Stromal cell of bone marrow (primary cell): ENCODE measurements around the gene CRTAP.
"Not testable (repeated sequence)": the region's sequence is repeated elsewhere in the genome, so short reads cannot be mapped to it uniquely, and the experiment has no call there.

ENCODE experiments used
- DNase-seq: peaks from one replicate; pipeline ENCODE4 v3.0.0-alpha.2; 2012; ENCODE audit warnings: low read depth

The CRTAP gene

DNA sequence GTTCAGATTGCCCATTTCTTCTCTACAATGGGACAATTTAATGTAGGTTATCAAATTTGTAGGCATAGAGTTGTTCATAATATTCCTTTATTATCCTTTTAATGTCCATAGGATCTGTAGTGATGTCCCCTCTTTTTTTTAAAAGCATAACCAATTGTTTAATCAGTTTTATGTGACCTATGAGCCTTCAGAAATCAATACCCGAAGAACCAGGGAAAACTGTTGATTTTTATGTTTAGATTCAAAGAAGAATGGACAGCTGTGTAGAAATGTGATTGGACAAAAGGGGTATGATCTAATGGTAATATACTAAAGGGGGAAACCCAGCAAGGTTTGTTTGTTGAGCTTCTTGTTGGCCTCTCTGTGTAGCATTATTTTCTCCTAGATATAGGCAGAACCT is 65.3 kb downstream of the CRTAP start:
- no peak for DNase-seq

DNA sequence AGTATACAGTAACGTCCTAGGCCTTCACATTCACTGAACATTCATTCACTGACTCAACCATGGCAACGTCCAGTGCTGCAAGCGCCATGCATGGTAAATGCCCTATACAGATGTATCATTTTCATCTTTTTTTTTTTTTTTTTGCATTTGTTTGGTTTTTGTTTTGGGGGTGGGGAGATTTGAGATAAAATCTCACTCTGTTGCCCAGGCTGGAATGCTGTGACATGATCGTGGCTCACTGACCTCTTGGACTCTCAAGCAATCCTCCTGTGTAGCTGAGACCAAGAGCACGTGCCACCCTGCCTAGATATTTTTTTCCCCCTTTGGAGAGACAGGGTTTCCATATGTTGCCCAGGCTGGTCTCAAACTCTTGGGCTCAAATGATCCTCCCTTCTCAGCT is 67.4 kb downstream of the CRTAP start:
- no peak for DNase-seq

DNA sequence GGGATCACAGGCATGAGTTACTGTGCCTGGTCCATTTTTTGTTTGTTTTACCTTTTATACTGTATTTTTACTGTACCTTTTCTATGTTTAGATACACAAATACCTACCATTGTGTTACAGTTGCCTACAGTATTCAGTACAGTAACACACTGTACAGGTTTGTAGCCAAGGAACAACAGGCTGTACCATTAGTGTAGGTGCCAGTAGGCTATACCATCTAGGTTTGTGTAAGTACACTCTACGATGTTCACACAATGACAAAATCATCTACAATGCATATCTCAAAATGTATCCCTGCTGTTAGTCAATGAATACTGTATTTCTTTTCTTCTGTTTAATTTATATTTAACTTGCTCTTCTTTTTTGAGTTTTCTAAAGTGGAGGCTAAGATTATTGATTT is 67.8 kb downstream of the CRTAP start:
- DNase-seq = not testable (repeated sequence)

GRCh38 chr3:33184863-33185262 is 71.0 kb downstream of the CRTAP start:
- DNase-seq = no peak

- DNase-seq = peak; percentile 9
Measured at GRCh38 chr3:33186524-33187367, 72.9 kb downstream of the CRTAP start.

GRCh38 chr3:33187368-33187634 is 73.5 kb downstream of the CRTAP start:
- no peak for DNase-seq

- DNase-seq = no peak
Measured at GRCh38 chr3:33194303-33194702, 80.5 kb downstream of the CRTAP start.

GRCh38 chr3:33196538-33196937 is 82.7 kb downstream of the CRTAP start:
- no peak for DNase-seq
